HepG2 (cell line): ENCODE results near the gene RINL. TPM values are rescaled to one million over a fixed set of nuclear protein-coding genes. Genes with fewer than 3 reads are reported as not detected.

Experiments
- BHLHE40 ChIP-seq: IDR thresholded peaks from 2 replicates; pipeline ENCODE4 v1.6.1; 2011; ENCODE audit warnings: low read length, improper control_type of control experiment
- CENPX ChIP-seq: sonication (generic); formaldehyde crosslinking; IDR thresholded peaks from 2 replicates; pipeline ENCODE4 v1.9.0; 2021; ENCODE audit warnings: mild to moderate bottlenecking, missing genetic modification reagents, moderate library complexity
- ESRRA ChIP-seq: sonication (generic); formaldehyde crosslinking; IDR thresholded peaks from 2 replicates; pipeline ENCODE4 v1.5.1; 2020; ENCODE audit warnings: mild to moderate bottlenecking, low read depth, missing genetic modification reagents
- ETV5 ChIP-seq: IDR thresholded peaks from 2 replicates; pipeline ENCODE4 v1.6.1; 2018; ENCODE audit warnings: missing biosample characterization, missing genetic modification reagents, inconsistent platforms, borderline replicate concordance
- KAT7 ChIP-seq: IDR thresholded peaks from 2 replicates; pipeline ENCODE4 v1.6.1; 2018; ENCODE audit warnings: borderline replicate concordance, missing compliant biosample characterization
- LRRFIP1 ChIP-seq: sonication (generic); formaldehyde crosslinking; conservative IDR thresholded peaks from 2 replicates; pipeline ENCODE4 v1.4.0; 2020; ENCODE audit warnings: missing genetic modification reagents
- SIN3B ChIP-seq: fragments of 150-350 bp; IDR thresholded peaks from 2 replicates; pipeline ENCODE4 v1.6.1; 2014; ENCODE audit warnings: low read length
- USF2 ChIP-seq, 2 experiments: sonication (generic) in 1 of 2; formaldehyde crosslinking in 1 of 2; IDR thresholded peaks; 2 replicates each; pipeline versions ENCODE4 v1.5.1 to v1.6.1; 2011 to 2020; ENCODE audit warnings: borderline replicate concordance in 1 of 2, low read depth in 1 of 2, low read length in 1 of 2, mild to moderate bottlenecking in 1 of 2, missing genetic modification reagents in 1 of 2, moderate library complexity in 1 of 2
- ZBTB2 ChIP-seq: sonication (generic); formaldehyde crosslinking; IDR thresholded peaks from 2 replicates; pipeline ENCODE4 v1.8.0; 2022; ENCODE audit warnings: low read depth, missing genetic modification reagents
- ZBTB38 ChIP-seq: sonication (generic); formaldehyde crosslinking; IDR thresholded peaks from 2 replicates; pipeline ENCODE4 v1.5.1; 2020; ENCODE audit warnings: mild to moderate bottlenecking, missing genetic modification reagents
- ZBTB4 ChIP-seq: sonication (generic); formaldehyde crosslinking; IDR thresholded peaks from 2 replicates; pipeline ENCODE4 v1.4.0; 2020; ENCODE audit warnings: missing genetic modification reagents, mild to moderate bottlenecking, borderline replicate concordance
- ZC3H13 ChIP-seq: sonication (generic); formaldehyde crosslinking; IDR thresholded peaks from 2 replicates; pipeline ENCODE4 v1.8.1; 2023; ENCODE audit warnings: mild to moderate bottlenecking, missing genetic modification reagents, moderate library complexity
- ZNF17 ChIP-seq: sonication (generic); formaldehyde crosslinking; IDR thresholded peaks from 2 replicates; pipeline ENCODE4 v1.5.0; 2020; ENCODE audit warnings: mild to moderate bottlenecking, missing genetic modification reagents
- ZNF276 ChIP-seq: sonication (generic); formaldehyde crosslinking; IDR thresholded peaks from 2 replicates; pipeline ENCODE4 v1.4.0; 2020; ENCODE audit warnings: mild to moderate bottlenecking, low read depth, missing genetic modification reagents
- ZNF326 ChIP-seq: sonication (generic); formaldehyde crosslinking; IDR thresholded peaks from 2 replicates; pipeline ENCODE4 v1.4.0; 2020; ENCODE audit warnings: missing genetic modification reagents, borderline replicate concordance
- ZNF83 ChIP-seq: sonication (generic); formaldehyde crosslinking; IDR thresholded peaks from 2 replicates; pipeline ENCODE4 v1.4.0; 2020; ENCODE audit warnings: missing genetic modification reagents, mild to moderate bottlenecking, borderline replicate concordance
- ZNF891 ChIP-seq: sonication (generic); formaldehyde crosslinking; IDR thresholded peaks from 2 replicates; pipeline ENCODE4 v1.5.0; 2020; ENCODE audit warnings: mild to moderate bottlenecking, missing genetic modification reagents
- polyA plus RNA-seq, 8 experiments: library from polyadenylated mRNA; depleted of rRNA in 3 of 8; stranded (reverse) in 7 of 8; unstranded in 1 of 8; fragments of >200 nt; fragmentation: Illumina TruSeq in 4 of 8; extraction: Trizol in 4 of 8; gene quantifications; 2 replicates each; pipeline versions ENCODE4 v1.2.1 to v1.2.3, GENCODE V29; 2011 to 2016; ENCODE audit warnings: low read depth in 4 of 8, missing spikeins in 1 of 8, mixed read lengths in 1 of 8; ENCODE audit not compliant: insufficient read depth in 1 of 8
- total RNA-seq, 5 experiments: library from RNA; depleted of rRNA; stranded (reverse); fragments of >200 nt; fragmentation: Illumina TruSeq; extraction: Trizol; gene quantifications; 2 replicates each; pipeline ENCODE4 v1.2.3, GENCODE V29; 2016; ENCODE audit warnings: low read depth in 1 of 5

RINL gene
- total and polyA plus RNA-seq, 2 of the 13 experiments (the other 11 are each of a cell fraction or from before 2014, with no cell fraction given): 11.4 to 18.0 TPM

- TF ChIP-seq ZNF276 (CRISPR knock-in tag) (0 out of 2 replicates have a peak, but pooled peaks have one; percentile 41), ZBTB2 (CRISPR knock-in tag) (peak; percentile 94), ZNF891 (CRISPR knock-in tag) (no peak), USF2 (IDR thresholded peaks at IDR 0.05; ENCODE audit: low read depth, low read length) (peak; percentile 64; the same call in 1 of the 2 replicates), USF2 (CRISPR knock-in tag; IDR thresholded peaks at IDR 0.05; ENCODE audit: borderline replicate concordance) (peak; percentile 71; the same call in 1 of the 2 replicates), SIN3B (no peak), BHLHE40 (peak; percentile 79), ZBTB38 (peak; percentile 55; the same call in 1 of the 2 replicates), ZNF326 (CRISPR knock-in tag) (no peak), ESRRA (CRISPR knock-in tag) (no peak), ETV5 (CRISPR knock-in tag) (peak; percentile 58; the same call in 1 of the 2 replicates), LRRFIP1 (no peak), ZNF83 (CRISPR knock-in tag) (no peak), KAT7 (CRISPR knock-in tag) (no peak), ZC3H13 (CRISPR knock-in tag) (peak; percentile 22; the same call in 1 of the 2 replicates), ZBTB4 (CRISPR knock-in tag) (no peak), CENPX (CRISPR knock-in tag) (no peak), ZNF17 (CRISPR knock-in tag) (no peak)
These were observed 26.3 kb downstream of the RINL start (continued) for GRCh38 chr19:38851622-38852230.
